HepG2 (cell line): ENCODE measurements around the gene CARD9. TPM values are rescaled to one million over a fixed set of nuclear protein-coding genes. Genes with fewer than 3 reads are reported as not detected.
A peak's percentile ranks its signal among the peaks of the same experiment; 100 is the strongest.

ENCODE experiments used
- ATAC-seq: fragments of 200-7000 bp; cut with Tn5 transposase; 3 replicates; pipeline ENCODE4 v1.9.1; 2020; ENCODE audit warnings: mild to moderate bottlenecking, moderate library complexity
- BruUV-seq: library from RNA; stranded (reverse); fragments of 400-500 nt; replicated peaks from 2 replicates; lab custom pipeline; 2021; lab: Mats Ljungman, UMichigan
- CTCF ChIA-PET: fragments of 300-600 bp; formaldehyde crosslinking; extraction: SDS; loops from one replicate; lab custom pipeline; 2021; ENCODE audit warnings: low total read pairs, inconsistent platforms, low intra/inter-chr PET ratio; lab: Yijun Ruan, JAX
- POLR2A ChIA-PET: fragments of 350-600 bp; sonication (Branson Sonifier 250); formaldehyde crosslinking; loops from one replicate; lab custom pipeline; 2020; ENCODE audit warnings: antibody characterized with exemption, inconsistent platforms; lab: Yijun Ruan, JAX
- DNase-seq: peaks from one replicate; pipeline ENCODE4 v3.0.0-alpha.2; 2015; ENCODE audit warnings: low spot score
- FAIRE-seq: peaks from 3 replicates; lab custom pipeline; 2011; peaks lifted over from hg19 to GRCh38; lab: Jason Lieb, UNC
- H2AFZ ChIP-seq: one replicate; pipeline ENCODE4 v1.6.1; 2011; ENCODE audit warnings: low read length, inconsistent platforms
- H3K27ac ChIP-seq: fragments of 300-600 bp; 3 replicates; pipeline ENCODE4 v1.8.0; 2011; ENCODE audit warnings: mixed run types, mild to moderate bottlenecking, mixed read lengths, low read length, inconsistent platforms; ENCODE audit not compliant: insufficient read depth; ENCODE audit errors: extremely low read length
- H3K27me3 ChIP-seq, 2 experiments: fragments of 200-600 bp in 1 of 2; 2 replicates in 1 of 2; 3 replicates in 1 of 2; pipeline versions ENCODE4 v1.6.0 to v1.8.0; 2011; ENCODE audit warnings: low read length in 2 of 2, mild to moderate bottlenecking in 2 of 2, moderate library complexity in 2 of 2, inconsistent platforms in 1 of 2; ENCODE audit not compliant: insufficient read depth in 2 of 2, control insufficient read depth in 1 of 2
- H3K36me3 ChIP-seq, 2 experiments: fragments of 200-600 bp in 1 of 2; replicated peaks in 1 of 2; 2 replicates in 1 of 2; 3 replicates in 1 of 2; pipeline versions ENCODE4 v1.5.1 to v1.8.0; 2011; ENCODE audit warnings: low read length in 2 of 2, inconsistent platforms in 1 of 2; ENCODE audit not compliant: insufficient read depth in 2 of 2, control insufficient read depth in 1 of 2
- H3K4me1 ChIP-seq: 2 replicates; pipeline ENCODE4 v1.5.1; 2012; ENCODE audit warnings: low read length, inconsistent platforms; ENCODE audit not compliant: insufficient read depth
- H3K4me2 ChIP-seq: 2 replicates; pipeline ENCODE4 v1.6.0; 2011; ENCODE audit warnings: low read depth, low read length, inconsistent platforms
- H3K4me3 ChIP-seq, 3 experiments: fragments of 200-600 bp in 1 of 3; sonication (generic), shearing (Covaris generic) in 1 of 3; replicated peaks in 1 of 3; 2 replicates each; pipeline ENCODE4 v1.5.1; 2011 to 2016; ENCODE audit warnings: low read length in 3 of 3, inconsistent platforms in 2 of 3, low read depth in 2 of 3, mild to moderate bottlenecking in 2 of 3, control low read depth in 1 of 3, mixed read lengths in 1 of 3; ENCODE audit not compliant: insufficient read depth in 1 of 3
- H3K79me2 ChIP-seq: one replicate; pipeline ENCODE4 v1.6.1; 2011; ENCODE audit warnings: low read length, inconsistent platforms; ENCODE audit not compliant: insufficient read depth
- H3K9ac ChIP-seq: 2 replicates; pipeline ENCODE4 v1.6.0; 2011; ENCODE audit warnings: mild to moderate bottlenecking, low read depth, low read length, inconsistent platforms; ENCODE audit not compliant: insufficient read depth
- H3K9me3 ChIP-seq: 2 replicates; pipeline ENCODE4 v1.5.1; 2012; ENCODE audit warnings: mild to moderate bottlenecking, low read length
- H4K20me1 ChIP-seq: 2 replicates; pipeline ENCODE4 v1.6.0; 2011; ENCODE audit warnings: inconsistent platforms, mild to moderate bottlenecking, low read length, moderate library complexity; ENCODE audit not compliant: insufficient read depth
- CHCHD3 ChIP-seq: sonication (generic); formaldehyde crosslinking; IDR thresholded peaks from 2 replicates; pipeline ENCODE4 v1.8.0; 2022; ENCODE audit warnings: mild to moderate bottlenecking, missing genetic modification reagents, moderate library complexity
- HOXD1 ChIP-seq: sonication (generic); formaldehyde crosslinking; IDR thresholded peaks from 2 replicates; pipeline ENCODE4 v1.5.0; 2020; ENCODE audit warnings: missing genetic modification reagents
- NFIB ChIP-seq: sonication (generic); formaldehyde crosslinking; IDR thresholded peaks from 2 replicates; pipeline ENCODE4 v1.9.0; 2021; ENCODE audit warnings: missing genetic modification reagents, mild to moderate bottlenecking, borderline replicate concordance
- NFKBIZ ChIP-seq: IDR thresholded peaks from 2 replicates; pipeline ENCODE4 v1.6.1; 2018; ENCODE audit warnings: missing genetic modification reagents, missing compliant biosample characterization
- NR0B2 ChIP-seq: sonication (generic); formaldehyde crosslinking; IDR thresholded peaks from 2 replicates; pipeline ENCODE4 v1.4.0; 2020; ENCODE audit warnings: mild to moderate bottlenecking, missing genetic modification reagents
- PRDM10 ChIP-seq: sonication (generic); formaldehyde crosslinking; IDR thresholded peaks from 2 replicates; pipeline ENCODE4 v1.4.0; 2020; ENCODE audit warnings: low read depth, missing genetic modification reagents
- SNAPC2 ChIP-seq: sonication (generic); formaldehyde crosslinking; IDR thresholded peaks from 2 replicates; pipeline ENCODE4 v1.8.1; 2022; ENCODE audit warnings: mild to moderate bottlenecking, missing genetic modification reagents
- SRSF9 ChIP-seq: fragments of 200-400 bp; formaldehyde crosslinking; IDR thresholded peaks from 2 replicates; pipeline ENCODE4 v1.6.1; 2018; ENCODE audit warnings: borderline replicate concordance, mild to moderate bottlenecking, low read depth, low read length; ENCODE audit not compliant: insufficient read depth, poor library complexity, severe bottlenecking
- TFDP1 ChIP-seq: IDR thresholded peaks from 2 replicates; pipeline ENCODE4 v1.6.1; 2016; ENCODE audit warnings: missing compliant biosample characterization, missing genetic modification reagents, borderline replicate concordance
- ZNF224 ChIP-seq: sonication (generic); formaldehyde crosslinking; IDR thresholded peaks from 2 replicates; pipeline ENCODE4 v1.5.0; 2020; ENCODE audit warnings: mild to moderate bottlenecking, missing genetic modification reagents
- ZNF484 ChIP-seq: sonication (generic); formaldehyde crosslinking; IDR thresholded peaks from 2 replicates; pipeline ENCODE4 v1.5.1; 2020; ENCODE audit warnings: mild to moderate bottlenecking, low read depth, missing genetic modification reagents, borderline replicate concordance
- ZNF7 ChIP-seq: IDR thresholded peaks from 2 replicates; pipeline ENCODE4 v1.6.1; 2016; ENCODE audit warnings: missing biosample characterization, missing genetic modification reagents
- WGBS: methylation state at CpG from one replicate; pipeline ENCODE4 v1.1.6; 2017; ENCODE audit warnings: low lambda C conversion rate; 5-methylcytosine and 5-hydroxymethylcytosine counted together
- in situ Hi-C: cut with HindIII; loops from 2 replicates; pipeline ENCODE4 v1.10.0; 2017; ENCODE audit warnings: low pct_unique_long_range_greater_than_20kb; ENCODE audit not compliant: extremely low pct_ligation_motif_present
- intact Hi-C: fragments of 100-400 bp; cut with micrococcal nuclease; formaldehyde crosslinking; loops from one replicate; pipeline ENCODE4 v1.10.0; 2022; ENCODE audit not compliant: unreplicated experiment
- polyA plus RNA-seq, 8 experiments: library from polyadenylated mRNA; depleted of rRNA in 3 of 8; stranded (reverse) in 7 of 8; unstranded in 1 of 8; fragments of >200 nt; fragmentation: Illumina TruSeq in 4 of 8; extraction: Trizol in 4 of 8; gene quantifications; 2 replicates each; pipeline versions ENCODE4 v1.2.1 to v1.2.3, GENCODE V29; 2011 to 2016; ENCODE audit warnings: low read depth in 4 of 8, missing spikeins in 1 of 8, mixed read lengths in 1 of 8; ENCODE audit not compliant: insufficient read depth in 1 of 8
- total RNA-seq, 5 experiments: library from RNA; depleted of rRNA; stranded (reverse); fragments of >200 nt; fragmentation: Illumina TruSeq; extraction: Trizol; gene quantifications; 2 replicates each; pipeline ENCODE4 v1.2.3, GENCODE V29; 2016; ENCODE audit warnings: low read depth in 1 of 5
- TF ChIP-seq, protein P1 (sequence below): sonication (generic); IDR thresholded peaks from 2 replicates; pipeline ENCODE4 v1.6.1; 2016; ENCODE audit warnings: low read depth, borderline replicate concordance
- TF ChIP-seq, protein P2 (sequence below): IDR thresholded peaks from 2 replicates; pipeline ENCODE4 v1.4.0; 2020; ENCODE audit warnings: mild to moderate bottlenecking, missing genetic modification reagents

CARD9 gene
- total and polyA plus RNA-seq, 2 of the 13 experiments (the other 11 are each of a cell fraction or from before 2014, with no cell fraction given) = 3.3 to 7.4 TPM

DNA sequence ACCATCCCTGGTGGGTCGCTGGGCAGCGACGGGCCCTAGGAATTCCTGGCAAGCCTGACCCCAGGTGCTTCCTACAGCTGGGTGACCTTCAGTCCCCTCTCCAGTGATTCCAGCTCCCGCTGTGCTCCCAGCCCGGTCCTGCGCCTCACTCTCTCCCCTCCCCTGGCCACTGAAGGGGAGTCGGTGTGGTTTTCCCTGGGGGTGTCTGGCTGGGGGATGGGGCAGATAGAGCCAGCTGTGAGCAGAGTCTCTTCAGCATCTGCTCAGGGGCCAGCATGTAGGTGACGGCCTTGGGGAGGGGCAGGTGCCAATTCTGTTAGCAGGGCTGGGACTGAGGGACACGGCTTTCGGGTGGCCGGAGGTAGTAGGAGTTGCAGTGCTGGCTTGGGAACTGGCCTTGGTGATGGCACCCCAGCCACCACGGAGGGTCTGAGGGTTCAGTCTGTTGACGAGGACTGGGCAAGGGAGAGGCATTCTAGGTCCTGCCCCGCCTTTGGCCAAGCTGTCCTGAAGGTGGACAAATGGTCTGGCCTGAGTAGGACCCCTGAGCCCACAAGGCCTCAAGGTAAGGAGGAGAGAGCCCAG is 43.0 kb downstream of the CARD9 start:
- H3K4me3 ChIP-seq = no peak overlapping the region
- no peak overlapping the region for H3K27ac ChIP-seq
- in situ Hi-C loops (loop anchor here (25.0 kb wide), 1 partner anchor 307 kb away; no protein-coding TSS in a partner anchor), intact Hi-C loops (no loop called here)
- no peaks in the 10 kb centered on the region for H3K9me3 ChIP-seq
- H4K20me1 ChIP-seq = no peaks in the 10 kb centered on the region
- ATAC-seq (no peak), FAIRE-seq (no peak), DNase-seq (no peak)
- H3K27me3 ChIP-seq = peaks cover 20 to 62% of the 10 kb centered on the region in 2 experiments; a peak in 4 of 5 replicates
- H3K79me2 ChIP-seq = no peaks in the 10 kb centered on the region
- H3K36me3 ChIP-seq = no peaks in the 10 kb centered on the region
- no peak overlapping the region for H3K9ac ChIP-seq
- no peak overlapping the region for H3K4me2 ChIP-seq
- ChIA-PET CTCF (no interaction called here), POLR2A (no interaction called here)
- WGBS = no CpG with 5 or more reads among the region's 14 CpGs
- H2AFZ ChIP-seq = no peak overlapping the region
- BruUV-seq = no TSS peak
- peaks cover 45% of the 10 kb centered on the region for H3K4me1 ChIP-seq
- TF ChIP-seq NFIB (CRISPR knock-in tag) (no peak), SNAPC2 (no peak), HOXD1 (no peak), TFDP1 (no peak), ZNF484 (CRISPR knock-in tag) (no peak), ZNF224 (CRISPR knock-in tag) (no peak), CHCHD3 (CRISPR knock-in tag) (no peak), PRDM10 (CRISPR knock-in tag) (no peak), NR0B2 (CRISPR knock-in tag) (no peak), NFKBIZ (CRISPR knock-in tag) (no peak), ZNF7 (CRISPR knock-in tag) (no peak), SRSF9 (no peak)
- TF ChIP-seq, protein P1, sequence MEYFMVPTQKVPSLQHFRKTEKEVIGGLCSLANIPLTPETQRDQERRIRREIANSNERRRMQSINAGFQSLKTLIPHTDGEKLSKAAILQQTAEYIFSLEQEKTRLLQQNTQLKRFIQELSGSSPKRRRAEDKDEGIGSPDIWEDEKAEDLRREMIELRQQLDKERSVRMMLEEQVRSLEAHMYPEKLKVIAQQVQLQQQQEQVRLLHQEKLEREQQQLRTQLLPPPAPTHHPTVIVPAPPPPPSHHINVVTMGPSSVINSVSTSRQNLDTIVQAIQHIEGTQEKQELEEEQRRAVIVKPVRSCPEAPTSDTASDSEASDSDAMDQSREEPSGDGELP = peak; percentile 57; the same call in 1 of the 2 replicates
- TF ChIP-seq, protein P2, sequence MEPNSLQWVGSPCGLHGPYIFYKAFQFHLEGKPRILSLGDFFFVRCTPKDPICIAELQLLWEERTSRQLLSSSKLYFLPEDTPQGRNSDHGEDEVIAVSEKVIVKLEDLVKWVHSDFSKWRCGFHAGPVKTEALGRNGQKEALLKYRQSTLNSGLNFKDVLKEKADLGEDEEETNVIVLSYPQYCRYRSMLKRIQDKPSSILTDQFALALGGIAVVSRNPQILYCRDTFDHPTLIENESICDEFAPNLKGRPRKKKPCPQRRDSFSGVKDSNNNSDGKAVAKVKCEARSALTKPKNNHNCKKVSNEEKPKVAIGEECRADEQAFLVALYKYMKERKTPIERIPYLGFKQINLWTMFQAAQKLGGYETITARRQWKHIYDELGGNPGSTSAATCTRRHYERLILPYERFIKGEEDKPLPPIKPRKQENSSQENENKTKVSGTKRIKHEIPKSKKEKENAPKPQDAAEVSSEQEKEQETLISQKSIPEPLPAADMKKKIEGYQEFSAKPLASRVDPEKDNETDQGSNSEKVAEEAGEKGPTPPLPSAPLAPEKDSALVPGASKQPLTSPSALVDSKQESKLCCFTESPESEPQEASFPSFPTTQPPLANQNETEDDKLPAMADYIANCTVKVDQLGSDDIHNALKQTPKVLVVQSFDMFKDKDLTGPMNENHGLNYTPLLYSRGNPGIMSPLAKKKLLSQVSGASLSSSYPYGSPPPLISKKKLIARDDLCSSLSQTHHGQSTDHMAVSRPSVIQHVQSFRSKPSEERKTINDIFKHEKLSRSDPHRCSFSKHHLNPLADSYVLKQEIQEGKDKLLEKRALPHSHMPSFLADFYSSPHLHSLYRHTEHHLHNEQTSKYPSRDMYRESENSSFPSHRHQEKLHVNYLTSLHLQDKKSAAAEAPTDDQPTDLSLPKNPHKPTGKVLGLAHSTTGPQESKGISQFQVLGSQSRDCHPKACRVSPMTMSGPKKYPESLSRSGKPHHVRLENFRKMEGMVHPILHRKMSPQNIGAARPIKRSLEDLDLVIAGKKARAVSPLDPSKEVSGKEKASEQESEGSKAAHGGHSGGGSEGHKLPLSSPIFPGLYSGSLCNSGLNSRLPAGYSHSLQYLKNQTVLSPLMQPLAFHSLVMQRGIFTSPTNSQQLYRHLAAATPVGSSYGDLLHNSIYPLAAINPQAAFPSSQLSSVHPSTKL (CRISPR knock-in tag) = no peak
